Umbilical cord (tissue), 2 donors: Measurements from ENCODE around the gene EDIL3. TPM values are rescaled to one million over a fixed set of nuclear protein-coding genes. Genes with fewer than 3 reads are reported as not detected.
"Not testable (repeated sequence)": the region's sequence is repeated elsewhere in the genome, so short reads cannot be mapped to it uniquely, and the experiment has no call there.

Experiments used
- DNase-seq: peaks from one replicate; pipeline ENCODE4 v3.0.0-alpha.2; 2015; ENCODE audit warnings: low spot score
- total RNA-seq: library from RNA; depleted of rRNA; stranded (reverse); fragments of >200 nt; gene quantifications from one replicate; pipeline ENCODE4 v1.2.3, GENCODE V29; 2014; ENCODE audit warnings: low replicate concordance; ENCODE audit not compliant: insufficient read depth

EDIL3 gene
- total RNA-seq, 1 donor from 2014 or later = 170 TPM

GRCh38 chr5:84301535-84301934, 83.1 kb downstream of the EDIL3 start:
- DNase-seq = no peak

GRCh38 chr5:84299959-84300358, 84.7 kb downstream of the EDIL3 start:
- no peak for DNase-seq

GRCh38 chr5:84298628-84299027, 86.1 kb downstream of the EDIL3 start:
- DNase-seq = no peak

- not testable (repeated sequence) for DNase-seq
These were observed 87.0 kb downstream of the EDIL3 start for GRCh38 chr5:84297641-84298040.

- no peak for DNase-seq
These were observed 91.7 kb downstream of the EDIL3 start for GRCh38 chr5:84292788-84293653.

GRCh38 chr5:84292000-84292642, 92.6 kb downstream of the EDIL3 start:
- no peak for DNase-seq

- no peak for DNase-seq
These were observed 94.0 kb downstream of the EDIL3 start for GRCh38 chr5:84290673-84291072.

GRCh38 chr5:84290161-84290560, 94.5 kb downstream of the EDIL3 start:
- peak; percentile 73 for DNase-seq

- DNase-seq = peak; percentile 93
These were observed 96.7 kb downstream of the EDIL3 start for GRCh38 chr5:84287951-84288350.

GRCh38 chr5:84286662-84287061, 98.0 kb downstream of the EDIL3 start:
- no peak for DNase-seq

GRCh38 chr5:84285641-84286637, 98.7 kb downstream of the EDIL3 start:
- DNase-seq = peak; percentile 89

GRCh38 chr5:84281383-84281782, 103.3 kb downstream of the EDIL3 start:
- DNase-seq = peak; percentile 88

GRCh38 chr5:84279234-84279633, 105.4 kb downstream of the EDIL3 start:
- no peak for DNase-seq

- no peak for DNase-seq
These were observed 109.1 kb downstream of the EDIL3 start for GRCh38 chr5:84275609-84276008.

GRCh38 chr5:84274585-84275468, 109.9 kb downstream of the EDIL3 start:
- DNase-seq = no peak

GRCh38 chr5:84273517-84273883, 111.2 kb downstream of the EDIL3 start:
- DNase-seq = no peak

GRCh38 chr5:84272771-84273516, 111.7 kb downstream of the EDIL3 start:
- DNase-seq = no peak

GRCh38 chr5:84265739-84266550, 118.7 kb downstream of the EDIL3 start:
- DNase-seq = peak; percentile 93

GRCh38 chr5:84265130-84265529, 119.5 kb downstream of the EDIL3 start:
- peak; percentile 61 for DNase-seq
